CD4-positive, alpha-beta T cell treated with Interleukin-15 for 4 hours (primary cell): ENCODE data around the gene GPN1.

Experiments used
- DNase-seq: peaks from one replicate; pipeline ENCODE4 v3.0.0-alpha.2; 2020; ENCODE audit warnings: low spot score

GPN1 gene

GRCh38 chr2:27672723-27673486 lies 44.1 kb downstream of the GPN1 start:
- no peak for DNase-seq

GRCh38 chr2:27680571-27680970 lies 51.7 kb downstream of the GPN1 start:
- DNase-seq, result no peak

GRCh38 chr2:27681841-27682240 lies 53.0 kb downstream of the GPN1 start:
- no peak for DNase-seq

- DNase-seq, result peak; percentile 15
These were observed 53.5 kb downstream of the GPN1 start for GRCh38 chr2:27682334-27682771.

DNA sequence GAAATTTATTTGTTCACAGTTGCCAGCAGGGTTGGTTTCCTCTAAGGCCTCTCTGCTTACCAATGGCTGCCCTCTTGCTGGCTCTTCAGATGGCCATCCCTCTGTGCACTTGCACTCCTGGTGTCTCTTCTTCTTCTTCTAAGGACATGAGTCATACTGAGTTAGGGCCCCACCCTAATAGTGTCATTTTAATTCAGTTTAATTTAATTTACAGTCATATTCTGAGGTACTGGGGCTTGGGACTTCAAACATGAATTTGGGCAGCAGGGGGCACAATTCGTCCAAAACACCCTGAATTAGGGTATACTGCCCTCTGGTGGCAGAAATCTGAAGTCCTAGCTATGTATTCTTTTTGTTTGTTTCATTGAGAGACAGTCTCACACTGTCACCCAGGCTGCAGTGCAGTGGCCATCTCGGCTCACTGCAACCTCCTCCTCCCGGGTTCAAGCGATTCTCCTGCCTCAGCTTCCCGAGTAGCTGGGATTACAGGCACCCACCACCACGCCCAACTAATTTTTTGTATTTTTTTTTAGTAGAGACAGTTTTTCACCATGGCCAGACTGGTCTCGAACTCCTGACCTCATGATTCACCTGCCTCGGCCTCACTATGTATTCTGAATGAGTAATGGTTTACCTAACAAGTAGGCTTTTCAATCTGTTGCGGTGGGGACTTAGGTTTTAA lies 54.7 kb downstream of the GPN1 start:
- DNase-seq, result peak; percentile 95

DNA sequence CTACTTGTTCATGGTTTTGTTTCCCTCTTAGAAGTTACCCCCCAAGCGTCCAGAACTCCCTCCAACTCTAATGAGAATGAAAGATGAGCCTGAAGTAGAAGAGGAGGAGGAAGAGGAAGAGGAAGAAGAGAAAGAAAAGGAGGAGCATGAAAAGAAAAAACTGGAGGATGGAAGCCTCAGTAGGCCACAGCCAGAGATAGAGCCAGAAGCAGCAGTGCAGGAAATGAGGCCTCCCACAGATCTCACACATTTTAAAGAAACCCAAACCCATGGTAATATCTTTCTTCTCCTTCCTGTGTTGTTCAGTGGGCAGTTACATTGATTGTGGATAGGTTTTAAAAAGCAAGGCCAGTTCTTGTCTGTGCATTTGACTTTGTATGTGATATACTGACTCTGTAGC lies 56.2 kb downstream of the GPN1 start:
- peak; percentile 10 for DNase-seq

- DNase-seq, result no peak
These were observed 56.7 kb downstream of the GPN1 start for GRCh38 chr2:27685577-27685976.

- no peak for DNase-seq
These were observed 58.4 kb downstream of the GPN1 start for GRCh38 chr2:27687232-27687631.

DNA sequence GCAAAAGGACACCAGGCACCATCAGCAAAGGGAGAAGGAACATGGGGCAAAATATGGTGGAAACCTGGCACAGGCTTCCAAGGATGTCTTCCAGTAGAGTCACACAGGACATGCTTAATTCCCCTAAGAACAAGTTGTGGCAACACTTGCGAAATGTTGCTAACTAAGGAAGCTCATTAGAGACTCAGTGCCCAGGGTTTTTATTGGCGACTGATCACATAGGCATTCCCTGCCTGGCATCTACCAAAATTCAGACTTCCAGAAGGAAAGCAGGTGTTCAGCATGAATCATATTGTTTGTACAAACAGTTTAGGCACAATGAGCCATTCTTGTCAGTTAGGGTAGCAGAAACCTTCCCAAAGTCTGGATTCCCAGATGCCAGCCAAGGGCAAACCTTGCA lies 60.6 kb downstream of the GPN1 start:
- no peak for DNase-seq

GRCh38 chr2:27690052-27690451 lies 61.2 kb downstream of the GPN1 start:
- no peak for DNase-seq

GRCh38 chr2:27697660-27698059 lies 68.8 kb downstream of the GPN1 start:
- no peak for DNase-seq
